Right lobe of liver (tissue), 4 donors: Measurements from ENCODE around the gene RAB25.

Source experiments
- POLR2A ChIP-seq: fragments of 450-650 bp; IDR thresholded peaks from one replicate; pipeline ENCODE4 v1.6.1; 2017; ENCODE audit warnings: antibody characterized with exemption, mild to moderate bottlenecking
- TF ChIP-seq, protein P1 (sequence below), 4 donors: fragments of 200-600 bp in 3 of 4; fragments of 450-650 bp in 1 of 4; IDR thresholded peaks; one replicate each; pipeline versions ENCODE4 v1.5.1 to v1.8.0; 2016 to 2022; ENCODE audit warnings: antibody characterized with exemption in 4 of 4, mild to moderate bottlenecking in 2 of 4
- donor health status: DM: no; HTN: no; CAD: no.
- donor health status: DM: no; HTN: no; CAD: no.
- donor health status: DM: no; HTN: yes; CAD: no.

DNA sequence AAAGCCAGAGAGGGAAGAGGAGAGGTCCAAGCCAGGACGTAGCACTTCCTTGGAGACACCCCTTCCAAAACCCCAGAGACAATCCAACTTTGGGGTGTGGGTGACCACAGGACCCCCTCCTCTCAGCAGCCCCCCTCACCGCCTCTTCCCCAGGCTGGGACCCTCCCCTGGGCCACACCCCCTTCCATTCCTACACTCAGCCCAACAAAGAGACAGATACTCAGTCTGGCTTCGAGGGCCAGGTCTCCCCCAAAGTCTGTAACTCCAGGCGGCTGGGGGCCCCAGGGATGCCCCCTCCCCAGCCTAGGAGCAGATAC, 19.9 kb downstream of the RAB25 start:
- TF ChIP-seq, protein P1, sequence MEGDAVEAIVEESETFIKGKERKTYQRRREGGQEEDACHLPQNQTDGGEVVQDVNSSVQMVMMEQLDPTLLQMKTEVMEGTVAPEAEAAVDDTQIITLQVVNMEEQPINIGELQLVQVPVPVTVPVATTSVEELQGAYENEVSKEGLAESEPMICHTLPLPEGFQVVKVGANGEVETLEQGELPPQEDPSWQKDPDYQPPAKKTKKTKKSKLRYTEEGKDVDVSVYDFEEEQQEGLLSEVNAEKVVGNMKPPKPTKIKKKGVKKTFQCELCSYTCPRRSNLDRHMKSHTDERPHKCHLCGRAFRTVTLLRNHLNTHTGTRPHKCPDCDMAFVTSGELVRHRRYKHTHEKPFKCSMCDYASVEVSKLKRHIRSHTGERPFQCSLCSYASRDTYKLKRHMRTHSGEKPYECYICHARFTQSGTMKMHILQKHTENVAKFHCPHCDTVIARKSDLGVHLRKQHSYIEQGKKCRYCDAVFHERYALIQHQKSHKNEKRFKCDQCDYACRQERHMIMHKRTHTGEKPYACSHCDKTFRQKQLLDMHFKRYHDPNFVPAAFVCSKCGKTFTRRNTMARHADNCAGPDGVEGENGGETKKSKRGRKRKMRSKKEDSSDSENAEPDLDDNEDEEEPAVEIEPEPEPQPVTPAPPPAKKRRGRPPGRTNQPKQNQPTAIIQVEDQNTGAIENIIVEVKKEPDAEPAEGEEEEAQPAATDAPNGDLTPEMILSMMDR (IDR thresholded peaks at IDR 0.05), result no peak
- TF ChIP-seq POLR2A, result no peak
